ENCODE results near the gene PADI3.

The PADI3 gene

DNA sequence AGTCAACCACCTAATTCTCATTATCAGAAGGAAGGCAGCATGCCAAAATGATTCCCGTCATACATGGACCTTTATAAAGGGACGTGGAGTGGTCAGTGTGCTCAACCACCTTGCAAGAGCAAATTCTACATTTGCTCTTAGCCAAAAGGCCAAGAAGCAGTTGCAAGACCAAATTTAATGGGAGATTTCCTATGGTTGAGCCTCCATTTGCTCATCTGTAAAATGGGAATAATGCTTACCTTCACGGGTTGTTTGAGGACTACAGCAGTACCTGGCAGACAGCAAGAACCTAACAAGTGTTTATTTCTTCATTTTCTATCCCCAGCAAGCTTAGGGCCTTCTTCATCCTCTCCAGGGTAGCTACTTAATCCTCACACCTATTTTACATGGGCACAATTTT is 41.7 kb downstream of the PADI3 start:
- TF ChIP-seq CTCF (IDR thresholded peaks at IDR 0.05; ENCODE audit: low read depth, low read length), result no peak
- H3K4me3 ChIP-seq (ENCODE audit: low read depth, low read length), result no peak overlapping the region

DNA sequence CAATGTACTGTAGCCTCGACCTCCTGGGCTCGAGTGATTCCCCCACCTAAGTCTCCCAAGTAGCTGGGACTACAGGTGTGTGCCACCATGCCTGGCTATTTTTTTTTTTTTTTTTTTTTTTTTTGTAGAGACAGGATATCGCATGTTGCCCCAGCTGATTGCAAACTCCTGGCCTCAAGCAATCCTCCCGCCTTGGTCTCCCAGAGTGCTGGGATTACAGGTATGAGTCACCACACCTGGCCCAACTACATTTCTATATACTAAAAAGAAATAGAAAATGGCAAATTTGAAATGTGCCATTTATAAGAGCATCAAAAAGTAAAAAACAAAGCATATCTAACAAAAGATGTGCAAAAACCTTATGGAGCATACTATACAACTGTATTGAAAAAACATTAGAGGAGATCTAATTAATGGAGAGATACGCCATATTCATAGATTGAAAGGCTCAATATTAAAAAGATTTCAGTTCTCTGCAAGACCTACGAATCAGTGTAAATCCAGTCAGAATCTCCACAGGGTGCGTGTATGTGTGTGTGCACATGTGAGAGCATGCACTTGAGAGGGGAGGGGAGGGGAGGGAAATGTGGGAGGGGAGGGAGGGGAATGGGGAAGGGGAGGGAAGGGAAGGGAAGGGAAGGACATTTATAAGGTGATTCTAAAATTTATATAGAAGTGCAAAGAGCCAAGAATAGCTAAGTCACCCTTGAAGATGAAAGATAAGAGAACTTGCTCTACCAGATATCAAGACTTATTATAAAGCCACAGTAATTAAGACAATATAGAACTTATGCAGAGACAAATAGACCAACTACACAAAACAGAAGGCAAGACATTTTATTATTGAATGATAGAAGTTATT is 43.6 kb downstream of the PADI3 start:
- TF ChIP-seq CTCF (IDR thresholded peaks at IDR 0.05; ENCODE audit: low read depth, low read length), result no peak

DNA sequence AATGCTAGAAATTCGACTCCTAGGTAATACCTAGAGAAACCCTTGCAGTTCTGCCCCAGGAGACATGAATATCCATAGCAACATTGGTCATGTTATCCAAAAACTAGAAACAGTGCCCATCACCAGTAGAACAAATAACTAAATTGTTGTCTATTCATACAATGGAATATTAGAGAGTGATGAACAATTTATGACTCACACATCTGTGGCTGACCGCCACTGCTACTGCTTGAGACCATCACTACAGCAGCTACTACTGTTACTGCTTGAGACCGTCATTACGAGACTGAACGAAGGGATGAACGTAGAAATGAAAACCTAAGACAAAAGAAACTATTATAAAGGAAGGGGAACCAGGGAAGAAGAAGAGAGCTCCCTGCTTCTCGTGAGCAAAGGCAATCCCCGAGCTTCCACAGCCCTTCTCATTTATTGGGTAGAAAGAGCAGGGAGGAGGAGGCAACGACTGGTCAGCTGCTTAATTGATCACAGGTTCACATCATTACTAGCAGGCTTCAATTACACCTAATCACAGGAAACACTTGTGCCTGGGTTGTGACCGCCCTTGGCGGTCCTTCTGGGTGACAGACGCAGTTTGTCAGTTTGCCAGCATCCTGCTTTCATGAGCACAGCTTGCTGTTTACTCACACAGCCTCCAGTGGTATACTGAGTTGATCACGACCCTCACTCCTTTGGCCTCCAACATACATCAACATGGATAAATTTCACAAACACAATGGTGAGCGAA is 45.0 kb downstream of the PADI3 start:
- TF ChIP-seq CTCF (IDR thresholded peaks at IDR 0.05; ENCODE audit: low read depth, low read length), result no peak
- no peak overlapping the region for H3K4me3 ChIP-seq (ENCODE audit: low read depth, low read length)

More for the DNA sequence above, 43.6 kb downstream of the PADI3 start:
- no peak overlapping the region for H3K4me3 ChIP-seq (ENCODE audit: low read depth, low read length)

GRCh38 chr1:17295292-17295691 is 46.4 kb downstream of the PADI3 start:
- no peak overlapping the region for H3K4me3 ChIP-seq (ENCODE audit: low read depth, low read length)
- no peak for TF ChIP-seq CTCF (IDR thresholded peaks at IDR 0.05; ENCODE audit: low read depth, low read length)

DNA sequence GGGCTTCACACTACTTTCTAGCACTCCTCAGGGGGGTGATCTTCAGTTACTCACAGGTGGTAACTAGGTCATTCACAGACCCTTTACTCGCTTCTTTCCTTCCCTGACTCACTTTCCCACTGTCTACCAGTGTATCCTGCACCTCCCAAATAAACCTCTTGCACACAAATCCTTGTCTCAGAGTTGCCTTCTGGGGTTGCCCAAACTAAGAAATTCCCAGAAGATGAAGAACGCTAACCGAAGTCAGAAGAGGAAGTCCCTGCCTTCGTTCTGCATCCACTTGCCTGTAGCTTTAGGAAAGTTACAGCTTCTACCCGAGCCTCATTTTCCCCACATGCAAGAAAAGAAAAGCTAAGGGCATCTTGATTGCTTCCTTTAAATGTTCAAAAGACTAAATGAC is 47.2 kb downstream of the PADI3 start:
- no peak overlapping the region for H3K4me3 ChIP-seq (ENCODE audit: low read depth, low read length)
- TF ChIP-seq CTCF (IDR thresholded peaks at IDR 0.05; ENCODE audit: low read depth, low read length), result no peak

- H3K4me3 ChIP-seq (ENCODE audit: low read depth, low read length), result no peak overlapping the region
- TF ChIP-seq CTCF (IDR thresholded peaks at IDR 0.05; ENCODE audit: low read depth, low read length), result no peak
These were observed 49.1 kb downstream of the PADI3 start for GRCh38 chr1:17297991-17298390.

- no peak for TF ChIP-seq CTCF (IDR thresholded peaks at IDR 0.05; ENCODE audit: low read depth, low read length)
- no peak overlapping the region for H3K4me3 ChIP-seq (ENCODE audit: low read depth, low read length)
These were observed 52.9 kb downstream of the PADI3 start for GRCh38 chr1:17301767-17302166.

All from WI38 (cell line).